K562 (cell line): ENCODE data around the gene RAD51AP1. TPM values are rescaled to one million over a fixed set of nuclear protein-coding genes. Genes with fewer than 3 reads are reported as not detected.
A peak's percentile ranks its signal among the peaks of the same experiment; 100 is the strongest.

Experiments
- CSDE1 ChIP-seq, 2 experiments: fragments of 450-650 bp; IDR thresholded peaks; 2 replicates each; pipeline ENCODE4 v1.6.1; 2016; ENCODE audit warnings: mild to moderate bottlenecking in 1 of 2
- E2F4 ChIP-seq: sonication (generic); formaldehyde crosslinking; IDR thresholded peaks from 2 replicates; pipeline ENCODE4 v1.8.0; 2022; ENCODE audit warnings: mild to moderate bottlenecking, low read depth, missing genetic modification reagents
- ETV1 ChIP-seq: fragments of 450-650 bp; conservative IDR thresholded peaks from 2 replicates; pipeline ENCODE4 v1.6.1; 2016; ENCODE audit warnings: missing genetic modification characterization, control low read depth, low read depth, missing compliant biosample characterization
- FOXK2 ChIP-seq, 2 experiments: fragments of 450-650 bp; IDR thresholded peaks in 1 of 2; conservative IDR thresholded peaks in 1 of 2; 2 replicates each; pipeline ENCODE4 v1.6.1; 2016; ENCODE audit warnings: low read depth in 2 of 2, mild to moderate bottlenecking in 1 of 2
- KLF13 ChIP-seq: fragments of 450-650 bp; IDR thresholded peaks from 2 replicates; pipeline ENCODE4 v1.6.1; 2016; ENCODE audit warnings: missing genetic modification characterization, low read depth, mild to moderate bottlenecking, missing compliant biosample characterization, moderate library complexity, borderline replicate concordance
- MAFF ChIP-seq: IDR thresholded peaks from 2 replicates; pipeline ENCODE4 v1.6.1; 2012; ENCODE audit warnings: low read length, improper control_type of control experiment
- MGA ChIP-seq: fragments of 450-650 bp; IDR thresholded peaks from 2 replicates; pipeline ENCODE4 v1.6.1; 2016; ENCODE audit warnings: mild to moderate bottlenecking, moderate library complexity
- NKRF ChIP-seq: fragments of 450-650 bp; IDR thresholded peaks from 2 replicates; pipeline ENCODE4 v1.6.1; 2016; ENCODE audit warnings: borderline replicate concordance
- RBFOX2 ChIP-seq: fragments of 200-400 bp; formaldehyde crosslinking; IDR thresholded peaks from 2 replicates; pipeline ENCODE4 v1.6.1; 2017; ENCODE audit warnings: low read depth, mild to moderate bottlenecking, low read length, moderate library complexity
- TAF7 ChIP-seq: fragments of 450-650 bp; IDR thresholded peaks from 2 replicates; pipeline ENCODE4 v1.6.1; 2016; ENCODE audit warnings: missing genetic modification characterization, missing compliant biosample characterization
- ZNF124 ChIP-seq: sonication (generic); formaldehyde crosslinking; IDR thresholded peaks from 2 replicates; pipeline ENCODE4 v1.8.1; 2022; ENCODE audit warnings: missing genetic modification reagents
- polyA plus RNA-seq, 8 experiments: library from polyadenylated mRNA; depleted of rRNA in 4 of 8; stranded (reverse) in 5 of 8; unstranded in 3 of 8; fragments of >200 nt; fragmentation: Nextera tagmentation in 2 of 8; fragmentation: Illumina TruSeq in 1 of 8; extraction: Ambion mirVana in 2 of 8; extraction: Trizol in 1 of 8; gene quantifications; 2 replicates each; pipeline versions ENCODE4 v1.2.1 to v1.2.3, GENCODE V29; 2011 to 2014; ENCODE audit warnings: inconsistent platforms in 1 of 8, missing spikeins in 1 of 8
- total RNA-seq, 7 experiments: library from RNA; depleted of rRNA in 6 of 7; stranded (reverse); fragments of >200 nt in 6 of 7; fragmentation: Illumina TruSeq in 2 of 7; extraction: Trizol in 2 of 7; gene quantifications; 2 replicates each; pipeline versions ENCODE4 v1.2.1 to v1.2.3, GENCODE V29; 2011 to 2021; ENCODE audit warnings: low replicate concordance in 1 of 7

RAD51AP1 gene
- total and polyA plus RNA-seq, 9 of the 15 experiments (the other 6 are each of a cell fraction or from before 2014, with no cell fraction given): 43.8 to 111 (median 89.1) TPM

- TF ChIP-seq NKRF (peak; percentile 91), TAF7 (tag) (peak; percentile 62), ZNF124 (no peak), KLF13 (tag) (0 out of 2 replicates have a peak, but pooled peaks have one; percentile 10), FOXK2 (conservative IDR thresholded peaks at IDR 0.05 in 1 of 2, IDR thresholded peaks at IDR 0.05 in 1 of 2; ENCODE audit: low read depth in 2 of 2) (peak; percentile 81 to 86), RBFOX2 (peak; percentile 69), MAFF (peak; percentile 13; the same call in 1 of the 2 replicates), ETV1 (peak; percentile 87), CSDE1 (IDR thresholded peaks at IDR 0.05) (peak in 1 of 2 experiments; percentile 17; a peak in 1 of 4 replicates), MGA (peak; percentile 73), E2F4 (CRISPR knock-in tag) (peak; percentile 71; the same call in 1 of the 2 replicates)
These were observed at the start of gene RAD51AP1 (continued) for GRCh38 chr12:4538207-4539160.
